GM12878 (cell line): Measurements from ENCODE around the gene CDC14A. TPM values are rescaled to one million over a fixed set of nuclear protein-coding genes. Genes with fewer than 3 reads are reported as not detected.

Source experiments
- ATAC-seq: fragments of 200-7000 bp; cut with Tn5 transposase; 3 replicates; pipeline ENCODE4 v1.9.1; 2020; ENCODE audit warnings: mild to moderate bottlenecking, moderate library complexity
- BruUV-seq: library from RNA; stranded (reverse); fragments of 400-500 nt; replicated peaks from 2 replicates; lab custom pipeline; 2021; lab: Mats Ljungman, UMichigan
- CTCF ChIA-PET: fragments of 300-600 bp; sonication (Branson Sonifier 250); formaldehyde crosslinking; extraction: SDS; loops from one replicate; lab custom pipeline; 2021; ENCODE audit warnings: inconsistent platforms; lab: Yijun Ruan, JAX
- POLR2A ChIA-PET: fragments of 350-600 bp; formaldehyde crosslinking; extraction: SDS; loops from one replicate; lab custom pipeline; 2021; ENCODE audit warnings: inconsistent platforms; lab: Charles Lee
- RAD21 ChIA-PET: fragments of 300-600 bp; sonication (Branson Sonifier 250); formaldehyde crosslinking; loops from one replicate; lab custom pipeline; 2023; ENCODE audit warnings: antibody characterized with exemption; ENCODE audit not compliant: unreplicated experiment; lab: Charles Lee
- SMC1A ChIA-PET: fragments of 300-600 bp; sonication (Branson Sonifier 250); formaldehyde crosslinking; loops from one replicate; lab custom pipeline; 2023; ENCODE audit not compliant: unreplicated experiment, uncharacterized antibody; lab: Charles Lee
- DNase-seq: peaks from one replicate; pipeline ENCODE4 v3.0.0-alpha.2; 2011; ENCODE audit warnings: low read depth, low spot score
- FAIRE-seq: peaks from 3 replicates; lab custom pipeline; 2011; peaks lifted over from hg19 to GRCh38; lab: Jason Lieb, UNC
- H2AFZ ChIP-seq: 2 replicates; pipeline ENCODE4 v1.6.0; 2011; ENCODE audit warnings: low read depth, low read length, control low read depth; ENCODE audit not compliant: control insufficient read depth
- H3K27ac ChIP-seq: 2 replicates; pipeline ENCODE4 v1.5.1; 2011; ENCODE audit warnings: control low read depth; ENCODE audit not compliant: control insufficient read depth, insufficient read depth
- H3K27me3 ChIP-seq, 2 experiments: replicated peaks in 1 of 2; 2 replicates each; pipeline versions ENCODE4 v1.6.0 to v1.6.1; 2011; ENCODE audit warnings: low read length in 1 of 2; ENCODE audit not compliant: control insufficient read depth in 2 of 2, insufficient read depth in 2 of 2
- H3K36me3 ChIP-seq, 2 experiments: 2 replicates each; pipeline ENCODE4 v1.5.1; 2011; ENCODE audit warnings: low read length in 1 of 2; ENCODE audit not compliant: control insufficient read depth in 2 of 2, insufficient read depth in 2 of 2
- H3K4me1 ChIP-seq: 2 replicates; pipeline ENCODE4 v1.6.1; 2011; ENCODE audit warnings: mild to moderate bottlenecking, low read length, moderate library complexity, mixed read lengths; ENCODE audit not compliant: control insufficient read depth, insufficient read depth
- H3K4me2 ChIP-seq: 2 replicates; pipeline ENCODE4 v1.6.0; 2011; ENCODE audit warnings: control low read depth; ENCODE audit not compliant: control insufficient read depth, insufficient read depth
- H3K4me3 ChIP-seq: fragments of 200-600 bp; sonication (generic); 2 replicates; pipeline ENCODE4 v1.5.1; 2016
- H3K79me2 ChIP-seq: 2 replicates; pipeline ENCODE4 v1.6.0; 2011; ENCODE audit warnings: low read length; ENCODE audit not compliant: control insufficient read depth, insufficient read depth
- H3K9ac ChIP-seq: 2 replicates; pipeline ENCODE4 v1.8.0; 2011; ENCODE audit warnings: low read length, control low read depth, mixed read lengths; ENCODE audit not compliant: control insufficient read depth, insufficient read depth
- H3K9me3 ChIP-seq: replicated peaks from 3 replicates; pipeline ENCODE4 v1.5.1; 2011; ENCODE audit warnings: mild to moderate bottlenecking, low read length; ENCODE audit not compliant: control insufficient read depth, insufficient read depth
- H4K20me1 ChIP-seq: 2 replicates; pipeline ENCODE4 v1.6.0; 2011; ENCODE audit not compliant: control insufficient read depth, insufficient read depth
- ASH2L ChIP-seq: fragments of 300-600, 200-600 bp; sonication (generic); IDR thresholded peaks from 2 replicates; pipeline ENCODE4 v1.6.1; 2017; ENCODE audit warnings: low read depth, mild to moderate bottlenecking, borderline replicate concordance
- BACH1 ChIP-seq: fragments of 450-650 bp; IDR thresholded peaks from 2 replicates; pipeline ENCODE4 v1.6.1; 2017; ENCODE audit warnings: mild to moderate bottlenecking, borderline replicate concordance
- BMI1 ChIP-seq: fragments of 450-650 bp; IDR thresholded peaks from 2 replicates; pipeline ENCODE4 v1.6.1; 2016; ENCODE audit warnings: mild to moderate bottlenecking, moderate library complexity, borderline replicate concordance
- CREB1 ChIP-seq: IDR thresholded peaks from 2 replicates; pipeline ENCODE4 v1.6.1; 2012; ENCODE audit warnings: low read depth, mild to moderate bottlenecking, inconsistent platforms
- FOS ChIP-seq: IDR thresholded peaks from 3 replicates; pipeline ENCODE4 v1.6.1; 2011; ENCODE audit warnings: borderline replicate concordance; ENCODE audit not compliant: insufficient read length; ENCODE audit errors: extremely low read depth
- MYC ChIP-seq: IDR thresholded peaks from 2 replicates; pipeline ENCODE4 v1.6.1; 2011; ENCODE audit warnings: mild to moderate bottlenecking, low read length, moderate library complexity, inconsistent platforms; ENCODE audit not compliant: insufficient read depth, insufficient replicate concordance, insufficient read length, severe bottlenecking
- PML ChIP-seq: IDR thresholded peaks from 2 replicates; pipeline ENCODE4 v1.6.1; 2012; ENCODE audit warnings: low read length, inconsistent platforms
- TCF12 ChIP-seq: IDR thresholded peaks from 2 replicates; pipeline ENCODE4 v1.6.1; 2011; ENCODE audit warnings: low read depth, mild to moderate bottlenecking, low read length
- TCF7 ChIP-seq: IDR thresholded peaks from 2 replicates; pipeline ENCODE4 v1.6.1; 2014; ENCODE audit warnings: antibody characterized with exemption, borderline replicate concordance
- WGBS: methylation state at CpG from one replicate; pipeline ENCODE4 v1.1.6; 2016; ENCODE audit warnings: low lambda C conversion rate; ENCODE audit not compliant: insufficient replicate concordance, insufficient coverage; ENCODE audit errors: missing lambda C conversion rate; 5-methylcytosine and 5-hydroxymethylcytosine counted together
- in situ Hi-C: fragments of 300-500 bp; cut with MboI; formaldehyde crosslinking; loops from 9 replicates; pipeline ENCODE4 v1.14.3; 2018; ENCODE audit warnings: mixed read lengths
- intact Hi-C: fragments of 100-400 bp; cut with micrococcal nuclease; formaldehyde crosslinking; loops from one replicate; pipeline ENCODE4 v1.14.2; 2022; ENCODE audit not compliant: unreplicated experiment
- polyA plus RNA-seq, 11 experiments: library from polyadenylated mRNA; depleted of rRNA in 4 of 11; unstranded in 6 of 11; stranded (reverse) in 5 of 11; fragments of >200 nt; fragmentation: Nextera tagmentation in 4 of 11; fragmentation: Illumina TruSeq in 1 of 11; extraction: Ambion mirVana in 4 of 11; extraction: Trizol in 1 of 11; gene quantifications; 1 replicate in 1 of 11; 2 replicates in 10 of 11; pipeline versions ENCODE4 v1.2.1 to v1.2.3, GENCODE V29; 2011 to 2016; ENCODE audit warnings: inconsistent platforms in 2 of 11, missing spikeins in 2 of 11, low read depth in 1 of 11
- total RNA-seq, 4 experiments: library from RNA; depleted of rRNA in 3 of 4; stranded (reverse); fragments of >200 nt in 3 of 4; fragmentation: Illumina TruSeq in 1 of 4; extraction: Trizol in 1 of 4; gene quantifications; 2 replicates each; pipeline versions ENCODE4 v1.2.1 to v1.2.3, GENCODE V29; 2013 to 2021
- TF ChIP-seq, protein P1 (sequence below): fragments of 450-650 bp; IDR thresholded peaks from 2 replicates; pipeline ENCODE4 v1.6.1; 2017; ENCODE audit warnings: mild to moderate bottlenecking
- TF ChIP-seq, protein P2 (sequence below): fragments of 450-650 bp; formaldehyde crosslinking; IDR thresholded peaks from 2 replicates; pipeline ENCODE4 v1.4.0; 2022; ENCODE audit warnings: mild to moderate bottlenecking, moderate library complexity

CDC14A gene
- total and polyA plus RNA-seq, 10 of the 15 experiments (the other 5 are each of a cell fraction or from before 2014, with no cell fraction given) = 1.5 to 7.1 (median 5.5) TPM

DNA sequence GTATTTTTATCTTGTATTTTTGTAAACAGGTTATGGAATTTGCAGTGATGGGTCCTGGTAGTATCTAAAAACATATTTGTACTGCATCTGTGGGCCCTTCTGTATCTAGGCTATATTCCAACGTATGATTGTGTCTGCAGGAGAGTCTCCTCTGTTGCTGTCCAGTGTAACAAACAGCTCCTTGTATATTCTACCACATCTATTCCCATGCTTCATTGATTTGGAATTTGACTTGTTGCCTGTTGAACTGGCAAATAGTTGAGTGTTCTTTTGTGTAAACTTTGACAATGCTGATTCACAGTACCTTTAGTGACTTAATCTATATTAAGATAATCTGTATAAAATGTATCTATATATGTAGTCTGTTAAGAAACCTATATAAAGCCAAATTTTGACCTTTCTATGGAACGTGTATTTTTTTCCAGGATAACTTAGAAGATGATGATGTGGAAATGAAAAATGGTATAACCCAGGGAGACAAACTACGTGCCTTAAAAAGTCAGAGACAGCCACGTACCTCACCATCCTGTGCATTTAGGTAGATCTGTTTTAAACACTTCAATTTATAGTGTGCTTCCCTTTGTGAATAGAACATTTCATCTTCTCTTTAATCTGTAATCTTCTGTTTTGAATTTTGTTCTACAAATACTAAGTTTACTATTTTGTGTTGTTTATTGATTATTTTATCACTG lies 142.2 kb downstream of the CDC14A start:
- intact Hi-C loops = no loop called here
- Histone ChIP-seq H3K4me3 (no peak overlapping the region), H3K4me1 (no peaks in the 10 kb centered on the region), H3K79me2 (no peaks in the 10 kb centered on the region), H3K9ac (no peak overlapping the region), H2AFZ (no peak overlapping the region), H3K9me3 (no peaks in the 10 kb centered on the region), H3K27me3 (no peaks in the 10 kb centered on the region), H3K36me3 (peaks cover 0 to 2% of the 10 kb centered on the region in 2 experiments; a peak in 1 of 4 replicates), H3K4me2 (no peak overlapping the region), H3K27ac (no peak overlapping the region), H4K20me1 (no peaks in the 10 kb centered on the region)
- CTCF ChIA-PET = interaction anchor here (2.3 kb wide), 1 partner anchor 35 kb away, joined by 10 read pairs; no protein-coding TSS in a partner anchor
- no peak for DNase-seq
- BruUV-seq = no TSS peak
- in situ Hi-C loops = no loop called here
- RAD21 ChIA-PET = no interaction called here
- ATAC-seq = no peak
- SMC1A ChIA-PET = interaction anchor here (0.6 to 1.6 kb wide), 5 partner anchors 9 to 543 kb away, joined by 3 to 4 read pairs (median 3); partner anchors contain the start of gene GPR88
- WGBS = 96% methylated on average over 4 of the region's 4 CpGs
- TF ChIP-seq ASH2L (no peak), BACH1 (no peak), BMI1 (no peak), FOS (no peak), TCF7 (no peak), CREB1 (no peak), TCF12 (no peak), PML (no peak), MYC (no peak)
- TF ChIP-seq, protein P1, sequence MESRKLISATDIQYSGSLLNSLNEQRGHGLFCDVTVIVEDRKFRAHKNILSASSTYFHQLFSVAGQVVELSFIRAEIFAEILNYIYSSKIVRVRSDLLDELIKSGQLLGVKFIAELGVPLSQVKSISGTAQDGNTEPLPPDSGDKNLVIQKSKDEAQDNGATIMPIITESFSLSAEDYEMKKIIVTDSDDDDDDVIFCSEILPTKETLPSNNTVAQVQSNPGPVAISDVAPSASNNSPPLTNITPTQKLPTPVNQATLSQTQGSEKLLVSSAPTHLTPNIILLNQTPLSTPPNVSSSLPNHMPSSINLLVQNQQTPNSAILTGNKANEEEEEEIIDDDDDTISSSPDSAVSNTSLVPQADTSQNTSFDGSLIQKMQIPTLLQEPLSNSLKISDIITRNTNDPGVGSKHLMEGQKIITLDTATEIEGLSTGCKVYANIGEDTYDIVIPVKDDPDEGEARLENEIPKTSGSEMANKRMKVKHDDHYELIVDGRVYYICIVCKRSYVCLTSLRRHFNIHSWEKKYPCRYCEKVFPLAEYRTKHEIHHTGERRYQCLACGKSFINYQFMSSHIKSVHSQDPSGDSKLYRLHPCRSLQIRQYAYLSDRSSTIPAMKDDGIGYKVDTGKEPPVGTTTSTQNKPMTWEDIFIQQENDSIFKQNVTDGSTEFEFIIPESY = no peak
- TF ChIP-seq, protein P2, sequence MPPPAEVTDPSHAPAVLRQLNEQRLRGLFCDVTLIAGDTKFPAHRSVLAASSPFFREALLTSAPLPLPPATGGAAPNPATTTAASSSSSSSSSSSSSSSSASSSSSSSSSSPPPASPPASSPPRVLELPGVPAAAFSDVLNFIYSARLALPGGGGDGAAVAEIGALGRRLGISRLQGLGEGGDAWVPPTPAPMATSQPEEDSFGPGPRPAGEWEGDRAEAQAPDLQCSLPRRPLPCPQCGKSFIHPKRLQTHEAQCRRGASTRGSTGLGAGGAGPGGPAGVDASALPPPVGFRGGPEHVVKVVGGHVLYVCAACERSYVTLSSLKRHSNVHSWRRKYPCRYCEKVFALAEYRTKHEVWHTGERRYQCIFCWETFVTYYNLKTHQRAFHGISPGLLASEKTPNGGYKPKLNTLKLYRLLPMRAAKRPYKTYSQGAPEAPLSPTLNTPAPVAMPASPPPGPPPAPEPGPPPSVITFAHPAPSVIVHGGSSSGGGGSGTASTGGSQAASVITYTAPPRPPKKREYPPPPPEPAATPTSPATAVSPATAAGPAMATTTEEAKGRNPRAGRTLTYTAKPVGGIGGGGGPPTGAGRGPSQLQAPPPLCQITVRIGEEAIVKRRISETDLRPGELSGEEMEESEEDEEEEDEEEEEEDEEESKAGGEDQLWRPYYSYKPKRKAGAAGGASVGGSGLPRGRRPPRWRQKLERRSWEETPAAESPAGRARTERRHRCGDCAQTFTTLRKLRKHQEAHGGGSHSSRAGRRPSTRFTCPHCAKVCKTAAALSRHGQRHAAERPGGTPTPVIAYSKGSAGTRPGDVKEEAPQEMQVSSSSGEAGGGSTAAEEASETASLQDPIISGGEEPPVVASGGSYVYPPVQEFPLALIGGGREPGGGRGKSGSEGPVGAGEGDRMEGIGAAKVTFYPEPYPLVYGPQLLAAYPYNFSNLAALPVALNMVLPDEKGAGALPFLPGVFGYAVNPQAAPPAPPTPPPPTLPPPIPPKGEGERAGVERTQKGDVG (CRISPR knock-in tag) = no peak
- POLR2A ChIA-PET = no interaction called here
- no peak for FAIRE-seq
